ENCODE data around the gene ITPR3.
"Not testable (repeated sequence)": the region's sequence is repeated elsewhere in the genome, so short reads cannot be mapped to it uniquely, and the experiment has no call there.

The ITPR3 gene

GRCh38 chr6:33630014-33630413 lies 8.9 kb downstream of the ITPR3 start:
- in situ Hi-C loops (cut with MboI; ENCODE audit: low sequenced_read_pairs): no loop called here

GRCh38 chr6:33631521-33631920 lies 10.4 kb downstream of the ITPR3 start:
- DNase-seq (ENCODE audit: low spot score in 2 of 2); H3K4me3 ChIP-seq; in situ Hi-C loops (cut with MboI; ENCODE audit: low sequenced_read_pairs); H3K27me3 ChIP-seq (ENCODE audit: low read depth); H3K36me3 ChIP-seq (replicated peaks); H3K9me3 ChIP-seq: not testable (repeated sequence)
- peaks cover 16% of the 10 kb centered on the region for H3K4me1 ChIP-seq

More at GRCh38 chr6:33630014-33630413, 8.9 kb downstream of the ITPR3 start:
- Histone ChIP-seq H3K4me3 (no peak overlapping the region), H3K9me3 (no peaks in the 10 kb centered on the region), H3K27me3 (ENCODE audit: low read depth) (no peaks in the 10 kb centered on the region), H3K36me3 (replicated peaks) (peaks cover 6% of the 10 kb centered on the region; the same call in 1 of the 2 replicates), H3K4me1 (peaks cover 16% of the 10 kb centered on the region)
- DNase-seq (ENCODE audit: low spot score in 2 of 2): no peak

GRCh38 chr6:33631971-33632557 lies 10.9 kb downstream of the ITPR3 start:
- no peak for DNase-seq (ENCODE audit: low spot score in 2 of 2)
- H3K9me3 ChIP-seq: no peaks in the 10 kb centered on the region
- in situ Hi-C loops (cut with MboI; ENCODE audit: low sequenced_read_pairs): no loop called here
- H3K27me3 ChIP-seq (ENCODE audit: low read depth): no peaks in the 10 kb centered on the region
- H3K36me3 ChIP-seq (replicated peaks): peaks cover 4% of the 10 kb centered on the region; the same call in 1 of the 2 replicates
- H3K4me3 ChIP-seq: no peak overlapping the region
- H3K4me1 ChIP-seq: peaks cover 15% of the 10 kb centered on the region

- DNase-seq (ENCODE audit: low spot score in 2 of 2): peak; percentile 25 to 79
- Histone ChIP-seq H3K36me3 (replicated peaks) (no peaks in the 10 kb centered on the region), H3K9me3 (no peaks in the 10 kb centered on the region), H3K4me1 (peaks cover 11% of the 10 kb centered on the region), H3K4me3 (no peak overlapping the region), H3K27me3 (ENCODE audit: low read depth) (no peaks in the 10 kb centered on the region)
- in situ Hi-C loops (cut with MboI; ENCODE audit: low sequenced_read_pairs): no loop called here
Observed at GRCh38 chr6:33632558-33633039, 11.5 kb downstream of the ITPR3 start.

- H3K36me3 ChIP-seq (replicated peaks): no peaks in the 10 kb centered on the region
- no peak for DNase-seq (ENCODE audit: low spot score in 2 of 2)
- H3K9me3 ChIP-seq: no peaks in the 10 kb centered on the region
- H3K4me1 ChIP-seq: peaks cover 11% of the 10 kb centered on the region
- no peaks in the 10 kb centered on the region for H3K27me3 ChIP-seq (ENCODE audit: low read depth)
- peak overlapping the region; percentile 18 for H3K4me3 ChIP-seq
- in situ Hi-C loops (cut with MboI; ENCODE audit: low sequenced_read_pairs): no loop called here
Observed at GRCh38 chr6:33633084-33633461, 12.0 kb downstream of the ITPR3 start.

GRCh38 chr6:33633462-33634158 lies 12.5 kb downstream of the ITPR3 start:
- Histone ChIP-seq H3K27me3 (ENCODE audit: low read depth) (no peaks in the 10 kb centered on the region), H3K36me3 (replicated peaks) (no peaks in the 10 kb centered on the region; the same call in 1 of the 2 replicates), H3K9me3 (no peaks in the 10 kb centered on the region), H3K4me1 (peaks cover 11% of the 10 kb centered on the region), H3K4me3 (peak overlapping the region; percentile 32)
- DNase-seq (ENCODE audit: low spot score in 2 of 2): peak; percentile 36 to 62
- in situ Hi-C loops (cut with MboI; ENCODE audit: low sequenced_read_pairs): no loop called here

GRCh38 chr6:33634161-33634727 lies 13.1 kb downstream of the ITPR3 start:
- H3K9me3 ChIP-seq: no peaks in the 10 kb centered on the region
- H3K4me3 ChIP-seq: peak overlapping the region; percentile 32
- no peaks in the 10 kb centered on the region for H3K27me3 ChIP-seq (ENCODE audit: low read depth)
- H3K36me3 ChIP-seq (replicated peaks): no peaks in the 10 kb centered on the region; the same call in 1 of the 2 replicates
- in situ Hi-C loops (cut with MboI; ENCODE audit: low sequenced_read_pairs): no loop called here
- peaks cover 11% of the 10 kb centered on the region for H3K4me1 ChIP-seq
- no peak for DNase-seq (ENCODE audit: low spot score in 2 of 2)

GRCh38 chr6:33634946-33635345 lies 13.8 kb downstream of the ITPR3 start:
- Histone ChIP-seq H3K27me3 (ENCODE audit: low read depth) (no peaks in the 10 kb centered on the region), H3K4me1 (peaks cover 11% of the 10 kb centered on the region), H3K4me3 (no peak overlapping the region), H3K9me3 (no peaks in the 10 kb centered on the region), H3K36me3 (replicated peaks) (no peaks in the 10 kb centered on the region; the same call in 1 of the 2 replicates)
- in situ Hi-C loops (cut with MboI; ENCODE audit: low sequenced_read_pairs): no loop called here
- no peak for DNase-seq (ENCODE audit: low spot score in 2 of 2)

- no peaks in the 10 kb centered on the region; the same call in 1 of the 2 replicates for H3K36me3 ChIP-seq (replicated peaks)
- in situ Hi-C loops (cut with MboI; ENCODE audit: low sequenced_read_pairs): no loop called here
- H3K9me3 ChIP-seq: no peaks in the 10 kb centered on the region
- no peak for DNase-seq (ENCODE audit: low spot score in 2 of 2)
- H3K27me3 ChIP-seq (ENCODE audit: low read depth): no peaks in the 10 kb centered on the region
- peaks cover 11% of the 10 kb centered on the region for H3K4me1 ChIP-seq
- no peak overlapping the region for H3K4me3 ChIP-seq
Observed at GRCh38 chr6:33636655-33637054, 15.5 kb downstream of the ITPR3 start.

GRCh38 chr6:33638556-33638955 lies 17.4 kb downstream of the ITPR3 start:
- Histone ChIP-seq H3K4me3 (no peak overlapping the region), H3K27me3 (ENCODE audit: low read depth) (no peaks in the 10 kb centered on the region), H3K36me3 (replicated peaks) (peaks cover 6% of the 10 kb centered on the region; the same call in 1 of the 2 replicates), H3K4me1 (peaks cover 4% of the 10 kb centered on the region; the same call in 1 of the 2 replicates), H3K9me3 (no peaks in the 10 kb centered on the region)
- in situ Hi-C loops (cut with MboI; ENCODE audit: low sequenced_read_pairs): no loop called here
- DNase-seq (ENCODE audit: low spot score in 2 of 2): no peak

GRCh38 chr6:33639559-33639958 lies 18.4 kb downstream of the ITPR3 start:
- no peaks in the 10 kb centered on the region for H3K27me3 ChIP-seq (ENCODE audit: low read depth)
- in situ Hi-C loops (cut with MboI; ENCODE audit: low sequenced_read_pairs): no loop called here
- no peak overlapping the region for H3K4me3 ChIP-seq
- no peaks in the 10 kb centered on the region for H3K9me3 ChIP-seq
- DNase-seq (ENCODE audit: low spot score in 2 of 2): no peak
- H3K36me3 ChIP-seq (replicated peaks): peaks cover 6% of the 10 kb centered on the region; the same call in 1 of the 2 replicates
- H3K4me1 ChIP-seq: no peaks in the 10 kb centered on the region

- no peaks in the 10 kb centered on the region for H3K4me1 ChIP-seq
- no peaks in the 10 kb centered on the region for H3K27me3 ChIP-seq (ENCODE audit: low read depth)
- no peak for DNase-seq (ENCODE audit: low spot score in 2 of 2)
- H3K9me3 ChIP-seq: no peaks in the 10 kb centered on the region
- in situ Hi-C loops (cut with MboI; ENCODE audit: low sequenced_read_pairs): no loop called here
- H3K36me3 ChIP-seq (replicated peaks): peaks cover 6% of the 10 kb centered on the region; the same call in 1 of the 2 replicates
- no peak overlapping the region for H3K4me3 ChIP-seq
Observed at GRCh38 chr6:33640361-33640760, 19.2 kb downstream of the ITPR3 start.

GRCh38 chr6:33641144-33641543 lies 20.0 kb downstream of the ITPR3 start:
- in situ Hi-C loops (cut with MboI; ENCODE audit: low sequenced_read_pairs): no loop called here

GRCh38 chr6:33641602-33642001 lies 20.5 kb downstream of the ITPR3 start:
- no peak for DNase-seq (ENCODE audit: low spot score in 2 of 2)
- Histone ChIP-seq H3K27me3 (ENCODE audit: low read depth) (no peaks in the 10 kb centered on the region), H3K4me3 (no peak overlapping the region), H3K9me3 (no peaks in the 10 kb centered on the region), H3K36me3 (replicated peaks) (peaks cover 6% of the 10 kb centered on the region; the same call in 1 of the 2 replicates), H3K4me1 (no peaks in the 10 kb centered on the region)
- in situ Hi-C loops (cut with MboI; ENCODE audit: low sequenced_read_pairs): no loop called here

More at GRCh38 chr6:33641144-33641543, 20.0 kb downstream of the ITPR3 start:
- no peak for DNase-seq (ENCODE audit: low spot score in 2 of 2)
- Histone ChIP-seq H3K4me3 (no peak overlapping the region), H3K36me3 (replicated peaks) (peaks cover 6% of the 10 kb centered on the region; the same call in 1 of the 2 replicates), H3K4me1 (no peaks in the 10 kb centered on the region), H3K27me3 (ENCODE audit: low read depth) (no peaks in the 10 kb centered on the region), H3K9me3 (no peaks in the 10 kb centered on the region)

All from HAP-1 (cell line).